GM12878 (cell line): ENCODE results near the gene TNFRSF14. TPM values are rescaled to one million over a fixed set of nuclear protein-coding genes. Genes with fewer than 3 reads are reported as not detected.

Source experiments
- ATAC-seq: fragments of 200-7000 bp; cut with Tn5 transposase; 3 replicates; pipeline ENCODE4 v1.9.1; 2020; ENCODE audit warnings: mild to moderate bottlenecking, moderate library complexity
- BruUV-seq: library from RNA; stranded (reverse); fragments of 400-500 nt; replicated peaks from 2 replicates; lab custom pipeline; 2021; lab: Mats Ljungman, UMichigan
- CTCF ChIA-PET: fragments of 300-600 bp; sonication (Branson Sonifier 250); formaldehyde crosslinking; extraction: SDS; loops from one replicate; lab custom pipeline; 2021; ENCODE audit warnings: inconsistent platforms; lab: Yijun Ruan, JAX
- POLR2A ChIA-PET: fragments of 350-600 bp; formaldehyde crosslinking; extraction: SDS; loops from one replicate; lab custom pipeline; 2021; ENCODE audit warnings: inconsistent platforms; lab: Charles Lee
- RAD21 ChIA-PET: fragments of 300-600 bp; sonication (Branson Sonifier 250); formaldehyde crosslinking; loops from one replicate; lab custom pipeline; 2023; ENCODE audit warnings: antibody characterized with exemption; ENCODE audit not compliant: unreplicated experiment; lab: Charles Lee
- SMC1A ChIA-PET: fragments of 300-600 bp; sonication (Branson Sonifier 250); formaldehyde crosslinking; loops from one replicate; lab custom pipeline; 2023; ENCODE audit not compliant: unreplicated experiment, uncharacterized antibody; lab: Charles Lee
- DNase-seq: peaks from one replicate; pipeline ENCODE4 v3.0.0-alpha.2; 2011; ENCODE audit warnings: low read depth, low spot score
- FAIRE-seq: peaks from 3 replicates; lab custom pipeline; 2011; peaks lifted over from hg19 to GRCh38; lab: Jason Lieb, UNC
- H2AFZ ChIP-seq: 2 replicates; pipeline ENCODE4 v1.6.0; 2011; ENCODE audit warnings: low read depth, low read length, control low read depth; ENCODE audit not compliant: control insufficient read depth
- H3K27ac ChIP-seq: 2 replicates; pipeline ENCODE4 v1.5.1; 2011; ENCODE audit warnings: control low read depth; ENCODE audit not compliant: control insufficient read depth, insufficient read depth
- H3K27me3 ChIP-seq, 2 experiments: replicated peaks in 1 of 2; 2 replicates each; pipeline versions ENCODE4 v1.6.0 to v1.6.1; 2011; ENCODE audit warnings: low read length in 1 of 2; ENCODE audit not compliant: control insufficient read depth in 2 of 2, insufficient read depth in 2 of 2
- H3K36me3 ChIP-seq, 2 experiments: 2 replicates each; pipeline ENCODE4 v1.5.1; 2011; ENCODE audit warnings: low read length in 1 of 2; ENCODE audit not compliant: control insufficient read depth in 2 of 2, insufficient read depth in 2 of 2
- H3K4me1 ChIP-seq: 2 replicates; pipeline ENCODE4 v1.6.1; 2011; ENCODE audit warnings: mild to moderate bottlenecking, low read length, moderate library complexity, mixed read lengths; ENCODE audit not compliant: control insufficient read depth, insufficient read depth
- H3K4me2 ChIP-seq: 2 replicates; pipeline ENCODE4 v1.6.0; 2011; ENCODE audit warnings: control low read depth; ENCODE audit not compliant: control insufficient read depth, insufficient read depth
- H3K4me3 ChIP-seq: fragments of 200-600 bp; sonication (generic); 2 replicates; pipeline ENCODE4 v1.5.1; 2016
- H3K79me2 ChIP-seq: 2 replicates; pipeline ENCODE4 v1.6.0; 2011; ENCODE audit warnings: low read length; ENCODE audit not compliant: control insufficient read depth, insufficient read depth
- H3K9ac ChIP-seq: 2 replicates; pipeline ENCODE4 v1.8.0; 2011; ENCODE audit warnings: low read length, control low read depth, mixed read lengths; ENCODE audit not compliant: control insufficient read depth, insufficient read depth
- H3K9me3 ChIP-seq: replicated peaks from 3 replicates; pipeline ENCODE4 v1.5.1; 2011; ENCODE audit warnings: mild to moderate bottlenecking, low read length; ENCODE audit not compliant: control insufficient read depth, insufficient read depth
- H4K20me1 ChIP-seq: 2 replicates; pipeline ENCODE4 v1.6.0; 2011; ENCODE audit not compliant: control insufficient read depth, insufficient read depth
- BHLHE40 ChIP-seq, 2 experiments: fragments of 450-650 bp in 1 of 2; IDR thresholded peaks; 2 replicates each; pipeline ENCODE4 v1.6.1; 2011 to 2017; ENCODE audit warnings: low read depth in 2 of 2, borderline replicate concordance in 1 of 2, improper control_type of control experiment in 1 of 2, low read length in 1 of 2, mild to moderate bottlenecking in 1 of 2
- CEBPZ ChIP-seq: fragments of 150-350 bp; IDR thresholded peaks from 2 replicates; pipeline ENCODE4 v1.6.1; 2016; ENCODE audit warnings: low read depth, low read length
- MTA3 ChIP-seq: IDR thresholded peaks from 2 replicates; pipeline ENCODE4 v1.6.1; 2012; ENCODE audit warnings: low read length, inconsistent platforms, borderline replicate concordance
- MXI1 ChIP-seq: fragments of 150-350 bp; IDR thresholded peaks from 2 replicates; pipeline ENCODE4 v1.6.1; 2011; ENCODE audit warnings: low read depth, mild to moderate bottlenecking, inconsistent platforms, low read length, improper control_type of control experiment
- MYC ChIP-seq: IDR thresholded peaks from 2 replicates; pipeline ENCODE4 v1.6.1; 2011; ENCODE audit warnings: mild to moderate bottlenecking, low read length, moderate library complexity, inconsistent platforms; ENCODE audit not compliant: insufficient read depth, insufficient replicate concordance, insufficient read length, severe bottlenecking
- NBN ChIP-seq: fragments of 450-650 bp; IDR thresholded peaks from 2 replicates; pipeline ENCODE4 v1.6.1; 2016
- YY1 ChIP-seq: IDR thresholded peaks from 2 replicates; pipeline ENCODE4 v1.6.1; 2011; ENCODE audit warnings: low read depth, mild to moderate bottlenecking, low read length
- ZBTB40 ChIP-seq: fragments of 450-650 bp; IDR thresholded peaks from 2 replicates; pipeline ENCODE4 v1.6.1; 2016; ENCODE audit warnings: mild to moderate bottlenecking, moderate library complexity, borderline replicate concordance
- ZNF274 ChIP-seq: IDR thresholded peaks from one replicate; pipeline ENCODE4 v1.8.0; 2011; ENCODE audit not compliant: insufficient read length, insufficient read depth
- ZNF592 ChIP-seq: fragments of 450-650 bp; IDR thresholded peaks from 2 replicates; pipeline ENCODE4 v1.6.1; 2017; ENCODE audit warnings: mild to moderate bottlenecking, moderate library complexity
- WGBS: methylation state at CpG from one replicate; pipeline ENCODE4 v1.1.6; 2016; ENCODE audit warnings: low lambda C conversion rate; ENCODE audit not compliant: insufficient replicate concordance, insufficient coverage; ENCODE audit errors: missing lambda C conversion rate; 5-methylcytosine and 5-hydroxymethylcytosine counted together
- in situ Hi-C: fragments of 300-500 bp; cut with MboI; formaldehyde crosslinking; loops from 9 replicates; pipeline ENCODE4 v1.14.3; 2018; ENCODE audit warnings: mixed read lengths
- intact Hi-C: fragments of 100-400 bp; cut with micrococcal nuclease; formaldehyde crosslinking; loops from one replicate; pipeline ENCODE4 v1.14.2; 2022; ENCODE audit not compliant: unreplicated experiment
- polyA plus RNA-seq, 11 experiments: library from polyadenylated mRNA; depleted of rRNA in 4 of 11; unstranded in 6 of 11; stranded (reverse) in 5 of 11; fragments of >200 nt; fragmentation: Nextera tagmentation in 4 of 11; fragmentation: Illumina TruSeq in 1 of 11; extraction: Ambion mirVana in 4 of 11; extraction: Trizol in 1 of 11; gene quantifications; 1 replicate in 1 of 11; 2 replicates in 10 of 11; pipeline versions ENCODE4 v1.2.1 to v1.2.3, GENCODE V29; 2011 to 2016; ENCODE audit warnings: inconsistent platforms in 2 of 11, missing spikeins in 2 of 11, low read depth in 1 of 11
- total RNA-seq, 4 experiments: library from RNA; depleted of rRNA in 3 of 4; stranded (reverse); fragments of >200 nt in 3 of 4; fragmentation: Illumina TruSeq in 1 of 4; extraction: Trizol in 1 of 4; gene quantifications; 2 replicates each; pipeline versions ENCODE4 v1.2.1 to v1.2.3, GENCODE V29; 2013 to 2021

Gene TNFRSF14
- total and polyA plus RNA-seq, 10 of the 15 experiments (the other 5 are each of a cell fraction or from before 2014, with no cell fraction given): 0.43 to 114 (median 41.5) TPM

GRCh38 chr1:2544093-2544874 lies 11.9 kb upstream of the TNFRSF14 start:
- Histone ChIP-seq H2AFZ (no peak overlapping the region), H3K36me3 (no peaks in the 10 kb centered on the region), H4K20me1 (no peaks in the 10 kb centered on the region), H3K9me3 (no peaks in the 10 kb centered on the region), H3K27me3 (no peaks in the 10 kb centered on the region), H3K4me1 (peaks cover 23% of the 10 kb centered on the region), H3K4me3 (no peak overlapping the region), H3K27ac (no peak overlapping the region), H3K9ac (no peak overlapping the region), H3K79me2 (peaks cover 5% of the 10 kb centered on the region; the same call in 1 of the 2 replicates), H3K4me2 (no peak overlapping the region)
- POLR2A ChIA-PET: interaction anchor here (0.9 to 3.6 kb wide), 3 partner anchors 12 to 17 kb away, joined by 4 to 23 read pairs (median 4); partner anchors contain the start of genes HES5, PANK4 and TNFRSF14
- RAD21 ChIA-PET: interaction anchor here (7.1 kb wide), 1 partner anchor 18 kb away, joined by 86 read pairs; the partner anchor contains the start of gene PANK4
- CTCF ChIA-PET: interaction anchor here (0.8 kb wide), 1 partner anchor 349 kb away, joined by 3 read pairs; the partner anchor contains the start of gene FAAP20
- BruUV-seq: no TSS peak
- SMC1A ChIA-PET: no interaction called here
- DNase-seq (no peak), FAIRE-seq (no peak), ATAC-seq (no peak)
- intact Hi-C loops (loop anchor here (10.0 kb wide), 1 partner anchor 239 kb away; no protein-coding TSS in a partner anchor), in situ Hi-C loops (no loop called here)
- 38% methylated on average over 24 of the region's 26 CpGs for WGBS
- no peak for TF ChIP-seq ZNF274
- no peak for TF ChIP-seq CEBPZ
- TF ChIP-seq MXI1: no peak
- TF ChIP-seq YY1: no peak
- no peak for TF ChIP-seq NBN
- TF ChIP-seq BHLHE40 (IDR thresholded peaks at IDR 0.05; ENCODE audit: borderline replicate concordance in 1 of 2, low read depth in 2 of 2, low read length in 1 of 2): no peak
- TF ChIP-seq MTA3: no peak
- no peak for TF ChIP-seq MYC
- no peak for TF ChIP-seq ZBTB40
- no peak for TF ChIP-seq ZNF592
